NCI-H2107 (cell line): Measurements from ENCODE around the gene PDE4D.

Source experiments
- DNase-seq: peaks from one replicate; lab custom pipeline; 2025; lab: John Stamatoyannopoulos, UW

The PDE4D gene

GRCh38 chr5:59276917-59277372, 616.6 kb downstream of the PDE4D start:
- no peak for DNase-seq

- DNase-seq, result no peak
Observed at GRCh38 chr5:59276325-59276675, 617.2 kb downstream of the PDE4D start.

DNA sequence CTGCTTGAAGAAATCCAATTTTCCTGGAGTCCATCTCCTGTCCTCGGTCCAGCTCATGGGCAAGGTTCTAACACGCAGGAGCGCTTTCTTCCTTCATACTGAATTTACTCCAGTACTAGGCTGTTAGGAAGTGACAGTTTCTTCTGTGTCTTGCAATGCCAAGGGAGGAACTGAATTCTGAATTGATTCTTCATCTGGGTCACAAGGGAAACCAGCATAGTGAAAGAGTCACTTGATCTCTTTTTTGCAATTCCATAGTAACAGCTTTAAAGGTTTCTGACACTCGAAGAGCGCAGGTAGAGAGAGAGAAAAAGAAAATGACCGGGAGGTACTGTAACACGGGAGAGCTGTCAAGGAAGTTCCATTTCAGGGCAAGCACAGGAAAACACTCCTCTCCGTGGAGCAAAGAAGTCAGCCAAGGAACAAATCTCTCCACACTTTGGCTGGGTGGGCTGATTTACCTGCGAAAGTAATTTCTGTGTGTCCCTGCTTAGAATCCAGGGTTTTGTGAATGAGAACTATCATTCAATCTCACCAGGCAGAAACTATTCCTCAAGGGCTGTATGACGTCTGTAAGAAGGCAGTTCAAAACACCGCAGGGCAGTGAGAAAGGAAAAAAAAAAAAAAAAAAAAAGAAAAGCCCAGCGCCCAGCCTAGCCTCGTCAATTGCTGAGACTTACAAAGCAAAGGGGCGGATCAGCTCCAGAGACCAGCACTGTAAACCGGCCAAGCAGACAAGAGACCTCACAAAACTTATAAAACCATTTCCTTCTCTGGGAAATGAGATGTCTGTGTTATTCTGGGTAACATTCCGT, 617.8 kb downstream of the PDE4D start:
- no peak for DNase-seq

DNA sequence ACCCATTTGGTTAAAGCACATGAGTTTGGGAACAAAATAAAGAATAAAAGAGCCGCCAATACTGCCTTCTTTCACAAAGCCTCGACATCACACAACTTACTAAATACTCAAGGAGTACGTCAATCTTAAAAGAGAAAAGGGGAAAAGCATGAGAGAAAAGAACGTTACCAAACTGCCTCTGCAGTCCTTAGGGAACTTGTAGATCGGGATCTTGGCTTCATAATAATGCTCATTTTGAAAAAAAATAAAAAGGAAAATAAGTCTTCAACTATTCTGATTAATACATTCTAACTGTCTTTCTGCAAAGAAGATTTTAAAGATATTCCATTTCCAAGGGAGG, 618.4 kb downstream of the PDE4D start:
- DNase-seq, result no peak

DNA sequence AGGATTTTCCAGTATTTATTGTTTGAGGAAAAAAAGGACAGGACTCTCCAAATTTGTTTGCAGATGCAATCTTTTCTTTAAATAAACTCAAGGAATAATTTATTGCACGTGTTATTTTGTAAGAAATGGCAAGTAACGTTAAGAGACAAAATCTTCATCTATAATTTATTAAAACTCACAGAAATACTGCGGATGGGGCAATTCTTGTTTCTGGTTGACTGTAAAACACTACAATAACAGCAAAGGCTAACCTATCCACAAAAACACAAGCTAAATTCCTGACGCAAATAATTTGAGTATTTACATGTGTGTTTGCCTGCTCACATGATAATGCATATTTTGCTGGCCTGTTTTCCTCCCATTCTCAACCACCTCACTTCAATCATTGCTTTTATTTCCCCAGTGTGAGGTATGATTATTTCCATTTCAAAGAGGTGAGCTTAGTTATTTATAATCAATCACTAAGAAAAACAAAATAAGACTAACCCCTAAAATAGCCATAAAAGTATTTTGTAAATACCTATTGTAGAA, 619.4 kb downstream of the PDE4D start:
- DNase-seq, result no peak

- no peak for DNase-seq
Observed at GRCh38 chr5:59272809-59273427, 620.6 kb downstream of the PDE4D start.

- no peak for DNase-seq
Observed at GRCh38 chr5:59268756-59269415, 624.6 kb downstream of the PDE4D start.

DNA sequence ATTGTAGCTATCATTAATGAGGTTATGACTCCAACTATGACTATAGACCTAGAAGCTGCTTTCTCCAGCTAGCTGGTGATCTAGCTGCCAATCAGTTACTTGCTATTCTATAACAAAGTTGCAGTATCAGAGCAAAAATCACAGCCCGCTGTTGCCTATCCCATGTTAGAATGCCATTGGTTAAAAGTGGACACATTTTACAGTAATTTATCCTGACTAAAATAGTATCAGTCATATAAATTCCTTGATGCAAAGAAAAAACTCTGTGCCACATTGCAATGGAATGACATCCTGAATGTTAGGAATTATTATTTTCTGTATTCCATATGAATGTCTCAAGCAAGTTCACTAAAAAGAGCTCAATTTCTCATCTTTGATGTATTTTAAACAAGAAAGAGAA, 626.5 kb downstream of the PDE4D start:
- no peak for DNase-seq

DNA sequence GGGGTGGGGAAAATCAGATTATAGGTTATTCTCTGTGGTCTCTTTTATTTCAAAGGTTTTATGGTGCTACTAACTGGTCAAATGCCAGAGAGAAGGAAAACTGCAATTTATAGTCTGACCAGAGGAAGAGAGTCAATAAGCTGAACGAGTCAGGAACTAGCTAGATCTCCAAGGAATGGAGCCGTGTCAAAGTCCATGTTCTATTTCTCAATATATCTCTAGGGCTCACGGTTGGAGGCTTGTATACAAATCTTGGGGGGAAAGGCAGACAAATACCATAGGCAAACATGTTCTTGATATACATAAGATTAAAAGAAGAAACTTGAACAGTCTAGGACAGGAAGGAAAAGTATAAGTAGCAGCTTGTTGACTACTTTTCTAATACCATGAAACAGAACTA, 627.1 kb downstream of the PDE4D start:
- DNase-seq, result no peak

GRCh38 chr5:59264639-59265245, 628.8 kb downstream of the PDE4D start:
- no peak for DNase-seq

DNA sequence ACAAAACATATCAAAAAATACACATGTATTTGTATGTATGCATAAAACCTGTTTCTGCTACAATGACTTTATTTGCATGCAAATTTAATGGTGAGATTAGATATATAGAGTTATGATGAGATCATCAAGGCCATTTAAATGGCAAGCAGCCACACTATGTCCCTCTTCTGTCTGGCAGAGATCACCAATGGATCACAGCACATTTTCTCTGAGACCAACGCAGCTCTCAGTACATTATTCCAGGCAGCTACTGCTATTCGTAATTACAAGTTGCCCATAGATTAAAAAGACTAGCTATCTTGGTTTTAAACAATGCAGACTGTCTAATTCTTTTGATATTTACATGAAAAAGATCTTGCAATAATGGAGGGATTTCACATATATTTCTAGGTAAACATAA, 629.5 kb downstream of the PDE4D start:
- no peak for DNase-seq

DNA sequence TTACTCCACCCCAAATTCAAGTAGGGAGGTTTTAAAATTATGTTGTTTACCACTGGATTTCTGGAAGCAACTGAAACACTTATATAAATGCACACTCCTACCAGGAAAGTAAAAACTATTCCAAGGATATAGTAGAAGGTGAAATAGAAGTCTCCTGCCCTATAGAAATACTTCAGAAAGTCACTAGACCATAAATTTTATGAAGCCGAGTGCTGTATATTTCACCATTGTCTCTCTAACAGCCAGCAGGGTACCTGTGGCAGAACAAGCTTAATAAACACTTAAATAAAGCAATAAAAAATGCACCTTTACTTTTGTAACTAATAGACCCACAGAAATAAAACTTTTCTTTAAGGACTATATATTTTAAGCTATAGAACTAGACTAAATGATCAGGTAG, 631.6 kb downstream of the PDE4D start:
- DNase-seq, result no peak

GRCh38 chr5:59260973-59261372, 632.6 kb downstream of the PDE4D start:
- DNase-seq, result no peak

DNA sequence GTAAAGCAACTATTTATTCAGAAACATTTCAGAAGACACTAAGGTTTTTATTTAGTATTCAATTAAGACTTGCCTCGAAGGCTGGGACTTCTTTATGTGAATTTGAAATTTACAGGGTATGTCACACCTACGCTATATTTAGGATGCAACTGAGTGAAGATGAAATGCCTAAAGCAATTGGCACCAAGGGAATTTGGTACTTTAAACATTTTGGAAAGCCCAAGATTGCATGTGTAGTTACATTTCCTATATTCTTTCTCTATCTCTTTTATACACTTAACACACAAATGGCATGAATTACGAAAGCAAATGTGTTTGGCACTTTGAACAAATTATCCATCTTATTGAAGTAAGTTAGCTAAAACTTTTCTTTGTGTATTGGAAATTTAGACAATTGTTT, 633.3 kb downstream of the PDE4D start:
- DNase-seq, result no peak

- DNase-seq, result no peak
Observed at GRCh38 chr5:59259237-59259636, 634.3 kb downstream of the PDE4D start.

GRCh38 chr5:59257488-59258400, 635.8 kb downstream of the PDE4D start:
- DNase-seq, result no peak

DNA sequence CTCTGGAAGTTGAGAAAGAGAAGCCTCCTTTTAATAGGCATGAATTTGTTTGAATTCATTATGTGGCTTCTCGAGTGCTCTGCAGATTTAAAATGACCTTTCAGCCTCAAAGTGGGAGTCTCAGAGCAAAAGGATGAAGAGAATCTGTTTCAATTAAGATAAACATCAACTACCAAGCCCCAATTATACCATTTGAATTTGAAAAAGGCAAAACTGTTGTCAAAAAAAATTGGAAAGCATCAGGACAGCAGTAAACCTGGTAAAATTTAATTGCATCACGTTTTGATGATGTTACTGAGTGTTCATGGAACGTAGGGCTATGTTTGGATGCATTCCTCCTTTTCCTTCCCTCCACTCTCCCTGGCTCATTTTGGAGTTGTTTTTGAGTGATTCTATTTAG, 637.2 kb downstream of the PDE4D start:
- DNase-seq, result no peak

DNA sequence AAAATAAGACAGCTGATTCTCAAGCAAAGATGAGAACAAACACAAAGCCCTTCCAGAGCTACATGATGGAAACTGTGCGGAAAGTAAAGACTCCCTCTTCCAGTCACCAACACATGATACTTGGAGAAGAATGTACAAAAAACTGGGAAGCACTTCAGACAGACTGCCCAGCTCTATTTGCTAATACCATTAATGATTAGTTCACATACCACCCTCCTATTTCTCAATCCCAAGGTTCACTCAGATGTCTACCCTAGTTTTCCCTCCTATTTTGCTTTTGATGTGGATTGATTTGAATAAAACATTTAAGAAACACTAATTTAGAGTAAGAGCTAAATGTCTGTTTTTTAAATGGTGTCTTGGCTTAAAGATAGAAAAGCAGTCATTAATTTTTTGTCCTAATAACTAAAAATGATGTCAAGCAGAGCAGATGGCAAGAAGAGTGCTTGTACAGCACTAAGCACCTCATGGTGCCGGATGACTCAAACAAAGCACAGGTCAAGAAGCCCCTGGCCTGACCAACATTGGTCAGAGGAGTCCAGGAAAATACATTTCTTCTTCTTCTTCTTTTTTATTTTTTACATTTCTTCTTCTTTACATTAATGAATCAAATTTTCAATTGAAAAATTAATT, 639.4 kb downstream of the PDE4D start:
- no peak for DNase-seq

DNA sequence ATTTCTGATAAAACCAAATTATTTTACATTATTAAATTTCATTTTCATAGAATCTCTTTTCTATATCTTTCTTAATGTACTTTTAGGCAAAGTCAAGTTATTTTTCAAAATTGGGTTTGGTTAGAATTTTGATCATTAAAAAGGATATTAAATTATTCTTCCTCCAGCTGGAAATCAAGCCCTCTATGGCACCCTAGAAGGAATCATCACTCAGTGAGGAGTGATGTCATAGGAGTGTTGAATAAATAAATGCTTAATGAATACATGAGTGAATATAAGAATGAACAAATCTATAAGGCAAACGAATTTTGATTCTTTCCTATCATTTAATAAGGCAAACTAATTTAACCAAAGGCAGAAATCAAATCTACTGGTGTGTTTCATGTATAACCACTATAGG, 639.9 kb downstream of the PDE4D start:
- DNase-seq, result no peak

DNA sequence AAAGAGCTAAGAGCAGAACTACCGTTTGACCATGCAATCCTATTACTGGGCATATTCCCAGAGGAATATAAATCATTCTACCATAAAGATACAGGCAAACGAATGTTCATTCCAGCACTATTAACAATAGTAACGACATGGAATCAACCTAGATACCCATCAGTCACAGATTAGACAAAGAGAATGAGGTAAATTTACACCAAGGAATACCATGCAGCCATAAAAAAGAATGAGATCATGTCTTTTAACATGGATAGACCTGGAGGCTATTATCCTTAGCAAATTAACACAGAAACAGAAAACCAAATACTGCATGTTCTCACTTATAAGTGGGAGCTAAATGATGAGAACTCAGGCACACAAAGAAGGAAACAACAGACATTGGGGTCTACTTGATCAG, 641.9 kb downstream of the PDE4D start:
- no peak for DNase-seq

- no peak for DNase-seq
Observed at GRCh38 chr5:59249726-59250125, 643.8 kb downstream of the PDE4D start.
